Nephron progenitor cell (in vitro differentiated cells): ENCODE data around the gene CCDC88C.
A peak's percentile ranks its signal among the peaks of the same experiment; 100 is the strongest.
"Not testable (repeated sequence)": the region's sequence is repeated elsewhere in the genome, so short reads cannot be mapped to it uniquely, and the experiment has no call there.

Experiments used
- DNase-seq: peaks from one replicate; pipeline ENCODE4 v3.0.0; 2021
- H3K27ac Mint-ChIP-seq: 2 replicates; pipeline ENCODE4 v1.8.0; 2021; ENCODE audit warnings: mild to moderate bottlenecking, moderate library complexity, mixed read lengths
- H3K27me3 Mint-ChIP-seq: 2 replicates; pipeline ENCODE4 v1.8.0; 2021; ENCODE audit warnings: mild to moderate bottlenecking, low read depth, mixed read lengths; ENCODE audit not compliant: poor library complexity
- H3K36me3 Mint-ChIP-seq: 2 replicates; pipeline ENCODE4 v1.8.0; 2021; ENCODE audit warnings: low read depth, mixed read lengths
- H3K4me1 Mint-ChIP-seq: 2 replicates; pipeline ENCODE4 v1.8.0; 2021; ENCODE audit warnings: mixed read lengths
- H3K4me3 Mint-ChIP-seq: 2 replicates; pipeline ENCODE4 v1.8.0; 2021; ENCODE audit warnings: mild to moderate bottlenecking, moderate library complexity, mixed read lengths
- H3K9me3 Mint-ChIP-seq: 2 replicates; pipeline ENCODE4 v1.8.0; 2021; ENCODE audit warnings: mild to moderate bottlenecking, moderate library complexity, mixed read lengths
- TF ChIP-seq, protein P1 (sequence below): fragments of 200-600 bp; sonication (generic); IDR thresholded peaks from 2 replicates; pipeline ENCODE4 v1.5.0; 2021; ENCODE audit warnings: antibody characterized with exemption

Gene CCDC88C

DNA sequence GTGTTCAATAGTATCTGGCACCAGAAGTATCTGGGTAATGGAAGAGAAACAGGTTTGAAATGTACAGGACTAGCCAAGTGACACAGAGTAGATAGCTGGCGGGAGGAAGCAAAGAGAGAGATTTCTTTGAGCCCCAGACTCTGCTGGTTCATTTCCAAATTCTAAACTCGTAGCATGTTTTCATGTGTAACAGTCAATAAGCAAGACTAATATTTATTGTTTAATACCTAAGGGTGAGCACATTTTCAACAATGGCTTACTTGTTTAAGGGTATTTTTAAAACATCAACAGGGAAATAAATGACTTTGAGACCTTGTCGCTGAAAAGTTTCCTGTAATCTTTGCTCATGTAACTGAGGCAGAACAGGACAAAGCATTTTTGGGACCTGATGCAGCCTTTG is 11.8 kb upstream of the CCDC88C start:
- peaks cover 8% of the 10 kb centered on the region for H3K27me3 Mint-ChIP-seq

DNA sequence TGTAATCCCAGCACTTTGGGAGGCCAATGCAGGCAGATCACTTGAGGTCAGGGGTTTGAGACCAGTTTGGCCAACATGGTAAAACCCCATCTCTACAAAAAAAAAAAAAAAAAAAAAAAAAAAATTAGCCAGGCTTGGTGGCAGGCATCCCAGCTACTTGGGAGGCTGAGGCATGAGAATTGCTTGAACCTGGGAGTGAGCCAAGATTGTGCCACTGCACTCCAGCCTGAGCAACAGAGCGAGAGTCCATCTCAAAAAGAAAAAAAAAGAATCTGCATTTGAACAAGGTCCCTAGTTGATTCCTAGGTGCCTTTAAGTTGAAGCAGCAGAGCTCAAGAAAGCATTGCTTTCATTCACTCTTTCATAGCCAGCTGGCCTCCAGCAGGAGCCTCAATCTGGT is 11.3 kb upstream of the CCDC88C start:
- not testable (repeated sequence) for H3K27me3 Mint-ChIP-seq, H3K4me3 Mint-ChIP-seq, H3K36me3 Mint-ChIP-seq, H3K27ac Mint-ChIP-seq, DNase-seq, H3K4me1 Mint-ChIP-seq
- peaks cover 25% of the 10 kb centered on the region for H3K9me3 Mint-ChIP-seq

More for the DNA sequence above, 11.8 kb upstream of the CCDC88C start:
- peaks cover 6% of the 10 kb centered on the region for H3K36me3 Mint-ChIP-seq
- TF ChIP-seq, protein P1, sequence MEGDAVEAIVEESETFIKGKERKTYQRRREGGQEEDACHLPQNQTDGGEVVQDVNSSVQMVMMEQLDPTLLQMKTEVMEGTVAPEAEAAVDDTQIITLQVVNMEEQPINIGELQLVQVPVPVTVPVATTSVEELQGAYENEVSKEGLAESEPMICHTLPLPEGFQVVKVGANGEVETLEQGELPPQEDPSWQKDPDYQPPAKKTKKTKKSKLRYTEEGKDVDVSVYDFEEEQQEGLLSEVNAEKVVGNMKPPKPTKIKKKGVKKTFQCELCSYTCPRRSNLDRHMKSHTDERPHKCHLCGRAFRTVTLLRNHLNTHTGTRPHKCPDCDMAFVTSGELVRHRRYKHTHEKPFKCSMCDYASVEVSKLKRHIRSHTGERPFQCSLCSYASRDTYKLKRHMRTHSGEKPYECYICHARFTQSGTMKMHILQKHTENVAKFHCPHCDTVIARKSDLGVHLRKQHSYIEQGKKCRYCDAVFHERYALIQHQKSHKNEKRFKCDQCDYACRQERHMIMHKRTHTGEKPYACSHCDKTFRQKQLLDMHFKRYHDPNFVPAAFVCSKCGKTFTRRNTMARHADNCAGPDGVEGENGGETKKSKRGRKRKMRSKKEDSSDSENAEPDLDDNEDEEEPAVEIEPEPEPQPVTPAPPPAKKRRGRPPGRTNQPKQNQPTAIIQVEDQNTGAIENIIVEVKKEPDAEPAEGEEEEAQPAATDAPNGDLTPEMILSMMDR: no peak
- DNase-seq: no peak
- peaks cover 20% of the 10 kb centered on the region for H3K9me3 Mint-ChIP-seq
- H3K27ac Mint-ChIP-seq: no peak overlapping the region
- H3K4me3 Mint-ChIP-seq: no peak overlapping the region
- no peaks in the 10 kb centered on the region for H3K4me1 Mint-ChIP-seq

DNA sequence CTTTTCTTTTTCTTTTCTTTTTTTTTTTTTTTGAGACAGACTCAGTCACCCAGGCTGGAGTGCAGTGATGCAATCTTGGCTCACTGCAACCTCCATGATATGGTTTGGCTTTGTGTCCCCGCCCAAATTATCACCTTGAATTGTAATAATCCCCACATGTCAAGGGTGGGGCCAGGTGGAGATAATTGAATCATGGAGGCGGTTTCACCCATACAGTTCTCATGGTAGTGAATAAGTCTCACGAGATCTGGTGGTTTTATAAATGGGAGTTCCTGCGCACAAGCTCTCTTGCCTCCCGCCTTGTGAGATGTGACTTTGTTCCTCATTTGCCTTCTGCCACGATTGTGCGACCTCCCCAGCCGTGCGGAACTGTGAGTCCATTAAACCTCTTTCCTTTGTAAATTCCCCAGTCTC is 7.9 kb upstream of the CCDC88C start:
- H3K9me3 Mint-ChIP-seq: peaks cover 26% of the 10 kb centered on the region
- not testable (repeated sequence) for H3K4me1 Mint-ChIP-seq, H3K4me3 Mint-ChIP-seq, H3K27me3 Mint-ChIP-seq, H3K36me3 Mint-ChIP-seq, DNase-seq, H3K27ac Mint-ChIP-seq

DNA sequence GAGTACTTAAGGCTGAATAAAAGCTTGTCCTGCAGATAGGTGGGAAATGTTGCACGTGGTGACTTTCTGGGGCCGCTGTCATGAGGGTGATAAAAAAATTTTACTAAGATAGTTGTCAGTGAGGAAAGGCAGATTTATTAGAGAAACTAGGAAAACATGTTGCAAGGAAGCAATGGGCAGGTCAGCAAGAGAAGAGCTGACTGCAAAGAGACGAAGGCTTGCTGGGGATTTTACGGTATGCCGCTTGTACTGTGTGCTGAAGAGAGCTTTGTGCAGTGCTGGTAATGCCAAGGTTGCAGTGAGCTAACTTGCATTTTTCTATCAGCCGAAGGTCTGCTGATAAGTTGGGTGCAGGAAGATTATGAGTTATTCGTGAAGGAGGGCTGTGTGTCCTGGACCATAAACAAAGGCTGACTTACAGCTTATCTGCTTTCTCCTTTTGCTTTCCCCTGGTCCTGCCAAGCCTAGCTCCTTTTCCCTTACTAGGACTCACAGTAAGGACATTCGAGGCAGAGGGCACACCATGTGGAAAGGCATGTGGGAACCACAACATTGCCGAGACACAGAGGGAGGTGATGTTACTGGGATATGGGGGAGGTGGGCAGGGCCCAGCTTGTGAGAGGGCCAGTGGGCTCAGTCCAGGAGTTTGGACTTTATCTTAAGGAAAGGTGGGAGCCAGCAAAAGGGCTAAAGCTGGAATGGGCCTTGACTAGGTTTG is 7.4 kb upstream of the CCDC88C start:
- Mint-ChIP-seq H3K27me3 (peaks cover 8% of the 10 kb centered on the region), H3K27ac (no peak overlapping the region), H3K9me3 (peaks cover 22% of the 10 kb centered on the region), H3K4me3 (no peak overlapping the region), H3K4me1 (peaks cover 10% of the 10 kb centered on the region), H3K36me3 (peaks cover 6% of the 10 kb centered on the region)
- TF ChIP-seq, protein P1: no peak
- no peak for DNase-seq

DNA sequence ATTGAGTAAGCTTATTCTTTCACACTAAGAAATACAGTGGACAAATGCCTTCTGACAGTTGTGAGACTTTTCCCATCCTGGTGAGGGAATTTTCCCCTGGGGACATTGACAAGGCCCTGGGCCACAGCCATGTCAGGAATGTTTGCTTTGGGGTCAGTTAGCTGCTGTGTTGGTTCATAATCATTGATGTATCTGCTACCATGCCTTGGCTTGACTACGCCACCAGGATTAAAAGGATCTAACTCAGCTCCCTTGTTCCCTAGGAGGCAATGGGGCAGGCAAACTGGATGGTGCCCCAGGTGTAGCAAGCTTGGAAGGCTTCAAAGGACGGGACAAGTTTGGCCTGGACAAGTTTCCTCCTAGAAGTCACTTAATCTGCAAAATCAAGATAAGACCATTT is 3.1 kb upstream of the CCDC88C start:
- Mint-ChIP-seq H3K27me3 (peaks cover 3% of the 10 kb centered on the region), H3K27ac (no peak overlapping the region), H3K9me3 (peaks cover 17% of the 10 kb centered on the region), H3K36me3 (peaks cover 6% of the 10 kb centered on the region), H3K4me3 (no peak overlapping the region), H3K4me1 (peaks cover 31% of the 10 kb centered on the region)
- TF ChIP-seq, protein P1: no peak
- DNase-seq: no peak

DNA sequence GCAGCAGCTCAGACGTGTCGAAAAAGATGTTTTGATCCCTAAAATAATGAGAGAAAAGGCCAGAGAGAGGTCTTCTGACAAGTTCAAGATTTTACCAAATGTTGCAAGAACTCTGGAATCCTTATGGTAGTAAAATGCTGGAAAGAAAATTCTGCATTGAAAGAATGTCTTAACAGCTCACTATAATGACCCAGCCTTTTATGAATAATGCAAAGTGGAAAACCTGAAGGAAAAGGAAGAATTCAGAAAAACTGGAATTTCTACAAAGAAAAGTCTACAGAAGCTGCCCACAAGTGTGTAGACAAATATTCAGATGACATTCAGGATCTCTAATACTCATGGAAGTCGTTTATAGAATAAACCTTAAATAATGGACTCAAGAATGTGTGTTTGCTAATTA is 1.8 kb upstream of the CCDC88C start:
- DNase-seq: no peak
- Mint-ChIP-seq H3K27me3 (no peaks in the 10 kb centered on the region), H3K27ac (no peak overlapping the region), H3K36me3 (peaks cover 8% of the 10 kb centered on the region), H3K4me1 (peaks cover 43% of the 10 kb centered on the region), H3K9me3 (peaks cover 6% of the 10 kb centered on the region), H3K4me3 (no peak overlapping the region)
- TF ChIP-seq, protein P1: no peak

DNA sequence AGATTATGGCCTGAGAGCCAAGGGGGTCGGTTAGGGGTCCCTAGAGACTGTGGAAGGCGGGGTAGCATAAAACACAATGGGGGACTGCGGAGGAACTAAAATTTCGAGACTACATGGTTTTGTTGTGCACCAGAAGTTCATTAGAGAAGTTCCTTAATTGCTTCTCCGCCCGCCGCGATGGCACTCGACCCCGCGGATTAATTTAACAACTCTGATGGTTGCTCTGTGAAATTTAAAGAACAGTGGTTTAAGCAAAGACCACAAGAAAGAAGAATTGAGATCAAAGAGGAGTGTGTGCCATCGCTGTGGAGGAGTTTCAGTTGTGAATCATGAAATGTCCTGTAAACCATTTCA is 1.4 kb upstream of the CCDC88C start:
- H3K4me3 Mint-ChIP-seq: peak overlapping the region; percentile 34
- TF ChIP-seq, protein P1: peak; percentile 14
- H3K36me3 Mint-ChIP-seq: peaks cover 10% of the 10 kb centered on the region
- H3K27me3 Mint-ChIP-seq: peaks cover under 1% of the 10 kb centered on the region
- H3K27ac Mint-ChIP-seq: no peak overlapping the region
- peaks cover 2% of the 10 kb centered on the region for H3K9me3 Mint-ChIP-seq
- H3K4me1 Mint-ChIP-seq: peaks cover 46% of the 10 kb centered on the region
- DNase-seq: no peak
